Left ventricle myocardium inferior (tissue), 1 donor: ENCODE measurements around the gene LRTM1. TPM values are rescaled to one million over a fixed set of nuclear protein-coding genes. Genes with fewer than 3 reads are reported as not detected.

Experiments
- DNase-seq: peaks from one replicate; pipeline ENCODE4 v3.0.0-alpha.2; 2020
- H3K27ac ChIP-seq: fragments of 200-600 bp; replicated peaks from 2 replicates; pipeline ENCODE4 v1.8.0; 2021
- H3K27me3 ChIP-seq: fragments of 200-600 bp; 2 replicates; pipeline ENCODE4 v1.8.0; 2021; ENCODE audit warnings: low read depth
- H3K36me3 ChIP-seq: fragments of 200-600 bp; 2 replicates; pipeline ENCODE4 v1.8.0; 2021
- H3K4me1 ChIP-seq: fragments of 200-600 bp; 2 replicates; pipeline ENCODE4 v1.8.0; 2021
- H3K4me3 ChIP-seq: fragments of 200-600 bp; 2 replicates; pipeline ENCODE4 v1.8.0; 2021; ENCODE audit warnings: mild to moderate bottlenecking, moderate library complexity
- H3K9me3 ChIP-seq: fragments of 200-600 bp; replicated peaks from 2 replicates; pipeline ENCODE4 v1.8.0; 2021
- intact Hi-C: fragments of 100-400 bp; cut with micrococcal nuclease; formaldehyde crosslinking; loops from one replicate; pipeline ENCODE4 v1.11.0; 2022
- total RNA-seq: library from RNA; stranded (reverse); fragmentation: NEBNext Ultra II Directional; extraction: Animal tissue kit (Norgen Biotek cat#: 25700); gene quantifications from one replicate; pipeline ENCODE4 v1.2.1, GENCODE V29; 2021
- TF ChIP-seq, protein P1 (sequence below): fragments of 200-600 bp; IDR thresholded peaks from 2 replicates; pipeline ENCODE4 v1.8.0; 2021; ENCODE audit warnings: antibody characterized with exemption, mild to moderate bottlenecking, borderline replicate concordance
- donor health status: DM: no; HTN: yes; CAD: no; lungs with severe emphysema.

LRTM1 gene
- total RNA-seq, 1 donor from 2014 or later = not detected

DNA sequence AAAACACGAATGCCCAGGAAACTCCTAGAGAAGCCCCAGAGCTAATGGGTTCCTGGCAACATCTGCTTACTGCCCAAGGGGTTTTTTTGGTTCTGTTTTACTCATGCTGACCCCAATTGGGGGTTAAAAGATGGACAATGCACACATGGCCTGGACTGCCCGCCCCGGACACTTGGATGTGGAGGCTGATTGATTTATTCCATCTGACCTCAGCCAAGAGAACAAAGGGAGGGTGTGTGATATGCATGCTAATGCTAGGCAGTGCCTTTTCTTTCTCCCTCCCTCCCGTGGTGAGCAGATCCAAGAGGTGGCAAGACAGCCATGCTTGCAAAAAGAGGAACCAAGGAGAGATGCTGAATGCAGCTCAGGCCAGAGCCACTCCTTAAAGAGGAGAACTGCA, 3.3 kb upstream of the LRTM1 start:
- TF ChIP-seq, protein P1, sequence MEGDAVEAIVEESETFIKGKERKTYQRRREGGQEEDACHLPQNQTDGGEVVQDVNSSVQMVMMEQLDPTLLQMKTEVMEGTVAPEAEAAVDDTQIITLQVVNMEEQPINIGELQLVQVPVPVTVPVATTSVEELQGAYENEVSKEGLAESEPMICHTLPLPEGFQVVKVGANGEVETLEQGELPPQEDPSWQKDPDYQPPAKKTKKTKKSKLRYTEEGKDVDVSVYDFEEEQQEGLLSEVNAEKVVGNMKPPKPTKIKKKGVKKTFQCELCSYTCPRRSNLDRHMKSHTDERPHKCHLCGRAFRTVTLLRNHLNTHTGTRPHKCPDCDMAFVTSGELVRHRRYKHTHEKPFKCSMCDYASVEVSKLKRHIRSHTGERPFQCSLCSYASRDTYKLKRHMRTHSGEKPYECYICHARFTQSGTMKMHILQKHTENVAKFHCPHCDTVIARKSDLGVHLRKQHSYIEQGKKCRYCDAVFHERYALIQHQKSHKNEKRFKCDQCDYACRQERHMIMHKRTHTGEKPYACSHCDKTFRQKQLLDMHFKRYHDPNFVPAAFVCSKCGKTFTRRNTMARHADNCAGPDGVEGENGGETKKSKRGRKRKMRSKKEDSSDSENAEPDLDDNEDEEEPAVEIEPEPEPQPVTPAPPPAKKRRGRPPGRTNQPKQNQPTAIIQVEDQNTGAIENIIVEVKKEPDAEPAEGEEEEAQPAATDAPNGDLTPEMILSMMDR = no peak
- H3K4me1 ChIP-seq = peaks cover 10% of the 10 kb centered on the region
- intact Hi-C loops = no loop called here
- no peak for DNase-seq
- H3K27me3 ChIP-seq = no peaks in the 10 kb centered on the region
- no peaks in the 10 kb centered on the region for H3K9me3 ChIP-seq
- H3K4me3 ChIP-seq = no peak overlapping the region
- no peaks in the 10 kb centered on the region for H3K36me3 ChIP-seq
- H3K27ac ChIP-seq = no peak overlapping the region

DNA sequence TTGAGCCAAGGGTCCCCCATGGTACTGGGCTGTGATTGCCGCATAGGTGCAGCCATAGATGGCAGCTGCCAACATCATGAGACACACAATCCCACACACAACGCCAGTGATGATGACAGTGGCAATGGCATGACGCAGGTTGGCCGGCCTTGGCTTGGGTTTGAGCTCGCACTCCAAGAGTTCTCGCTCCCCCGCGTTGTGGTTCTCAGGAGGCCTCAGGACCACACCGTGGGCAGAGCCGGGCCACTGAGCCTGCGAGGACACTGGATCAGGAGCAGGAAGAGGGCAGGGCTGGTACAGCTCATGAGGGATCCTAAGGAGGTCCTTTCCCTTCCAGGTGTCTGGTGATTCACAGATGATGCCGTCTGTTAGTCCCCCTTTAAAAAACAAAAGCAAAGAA, 9.3 kb downstream of the LRTM1 start:
- TF ChIP-seq, protein P1 = no peak
- Histone ChIP-seq H3K4me1 (no peaks in the 10 kb centered on the region), H3K27me3 (no peaks in the 10 kb centered on the region), H3K36me3 (no peaks in the 10 kb centered on the region), H3K4me3 (no peak overlapping the region), H3K27ac (no peak overlapping the region), H3K9me3 (no peaks in the 10 kb centered on the region)
- no peak for DNase-seq
- intact Hi-C loops = no loop called here

DNA sequence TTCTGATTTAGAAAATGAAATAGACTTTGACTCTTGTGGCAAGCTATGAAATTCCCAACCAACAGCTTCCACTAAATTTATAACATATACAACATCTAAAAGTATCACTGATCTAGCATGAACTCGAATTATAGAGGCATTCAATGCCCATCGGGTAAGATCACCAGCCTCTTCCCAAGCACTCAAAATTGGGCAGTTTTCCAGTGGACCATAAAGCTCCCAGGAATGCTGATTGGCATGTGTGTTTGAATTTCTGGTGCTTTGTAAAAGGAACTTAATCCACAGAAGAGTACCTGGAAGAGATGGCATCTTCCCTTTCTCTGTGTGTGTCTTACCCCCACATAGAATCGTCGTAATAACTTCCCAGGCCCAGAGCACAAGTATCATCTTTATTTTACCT, 10.0 kb downstream of the LRTM1 start:
- H3K4me3 ChIP-seq = no peak overlapping the region
- TF ChIP-seq, protein P1 = no peak
- no peak overlapping the region for H3K27ac ChIP-seq
- DNase-seq = no peak
- H3K4me1 ChIP-seq = no peaks in the 10 kb centered on the region
- H3K27me3 ChIP-seq = no peaks in the 10 kb centered on the region
- no peaks in the 10 kb centered on the region for H3K9me3 ChIP-seq
- no peaks in the 10 kb centered on the region for H3K36me3 ChIP-seq
- intact Hi-C loops = no loop called here

DNA sequence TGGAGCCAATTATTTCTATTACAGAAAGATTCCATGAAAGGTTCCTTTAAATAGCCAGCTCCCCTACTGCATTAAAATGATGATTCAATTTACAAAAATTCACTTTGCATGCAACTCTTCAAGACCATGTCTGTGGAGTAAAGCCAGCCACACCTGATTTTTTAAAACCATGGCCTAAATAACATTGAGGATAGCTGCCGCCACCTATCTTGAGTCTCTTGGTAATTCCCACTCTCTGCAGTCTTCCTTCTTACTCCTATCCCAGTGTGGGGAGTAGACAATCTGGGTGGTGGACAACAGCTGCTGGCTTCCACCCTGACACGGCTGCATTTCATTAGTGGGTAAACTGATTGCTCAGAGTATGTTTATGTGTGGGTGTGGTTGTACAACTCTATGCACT, 10.7 kb downstream of the LRTM1 start:
- H3K9me3 ChIP-seq = peaks cover under 1% of the 10 kb centered on the region

DNA sequence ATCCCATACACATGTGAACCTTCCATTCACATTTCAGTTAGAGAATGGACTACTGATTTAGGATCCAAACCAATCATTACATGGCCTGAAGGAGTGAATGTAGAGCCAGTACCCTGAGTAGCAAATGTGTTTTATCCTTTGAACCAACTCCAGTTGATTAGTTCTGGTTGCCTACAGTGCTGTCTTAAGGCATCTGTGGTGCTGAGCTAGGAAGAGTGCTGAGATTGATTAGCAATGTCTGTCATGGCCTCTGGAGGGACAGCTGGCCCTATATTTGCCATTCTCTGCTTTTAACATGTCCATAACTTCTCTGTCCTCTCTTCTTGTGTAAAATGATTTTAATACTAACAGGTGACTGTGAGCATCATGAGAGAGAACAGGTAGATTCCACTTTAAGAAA, 11.1 kb downstream of the LRTM1 start:
- Histone ChIP-seq H3K36me3 (no peaks in the 10 kb centered on the region), H3K27me3 (no peaks in the 10 kb centered on the region), H3K27ac (no peak overlapping the region), H3K9me3 (peaks cover 5% of the 10 kb centered on the region), H3K4me1 (no peaks in the 10 kb centered on the region), H3K4me3 (no peak overlapping the region)
- intact Hi-C loops = no loop called here
- TF ChIP-seq, protein P1 = no peak
- no peak for DNase-seq

More for the DNA sequence above, 10.7 kb downstream of the LRTM1 start:
- Histone ChIP-seq H3K27ac (no peak overlapping the region), H3K36me3 (no peaks in the 10 kb centered on the region), H3K4me1 (no peaks in the 10 kb centered on the region), H3K27me3 (no peaks in the 10 kb centered on the region), H3K4me3 (no peak overlapping the region)
- TF ChIP-seq, protein P1 = no peak
- DNase-seq = no peak
- intact Hi-C loops = no loop called here

DNA sequence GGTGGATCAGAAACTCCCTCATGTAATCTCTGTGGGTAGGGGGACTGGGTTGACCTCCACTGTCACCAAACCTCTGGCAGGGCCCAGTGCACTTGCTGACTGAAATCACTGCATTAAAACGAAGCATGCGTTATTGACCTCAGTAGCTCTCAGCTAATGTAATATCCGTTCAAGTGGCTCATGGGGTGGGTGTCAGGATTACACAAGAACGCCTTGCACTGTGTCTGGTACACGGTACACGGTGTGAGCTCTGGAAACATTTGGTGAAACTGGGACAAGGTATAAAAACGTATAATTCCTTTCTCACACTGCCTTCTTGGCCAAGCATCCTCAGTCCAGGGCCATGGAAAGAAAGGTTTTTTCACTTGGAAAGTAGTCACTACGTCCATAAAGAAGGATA, 11.9 kb downstream of the LRTM1 start:
- Histone ChIP-seq H3K27ac (no peak overlapping the region), H3K27me3 (no peaks in the 10 kb centered on the region), H3K36me3 (no peaks in the 10 kb centered on the region), H3K4me3 (no peak overlapping the region), H3K4me1 (no peaks in the 10 kb centered on the region), H3K9me3 (peaks cover 7% of the 10 kb centered on the region)
- no peak for DNase-seq
- intact Hi-C loops = no loop called here
- TF ChIP-seq, protein P1 = no peak
